Measurements from ENCODE around the gene LZTFL1.

The LZTFL1 gene, protein sequence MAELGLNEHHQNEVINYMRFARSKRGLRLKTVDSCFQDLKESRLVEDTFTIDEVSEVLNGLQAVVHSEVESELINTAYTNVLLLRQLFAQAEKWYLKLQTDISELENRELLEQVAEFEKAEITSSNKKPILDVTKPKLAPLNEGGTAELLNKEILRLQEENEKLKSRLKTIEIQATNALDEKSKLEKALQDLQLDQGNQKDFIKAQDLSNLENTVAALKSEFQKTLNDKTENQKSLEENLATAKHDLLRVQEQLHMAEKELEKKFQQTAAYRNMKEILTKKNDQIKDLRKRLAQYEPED

DNA sequence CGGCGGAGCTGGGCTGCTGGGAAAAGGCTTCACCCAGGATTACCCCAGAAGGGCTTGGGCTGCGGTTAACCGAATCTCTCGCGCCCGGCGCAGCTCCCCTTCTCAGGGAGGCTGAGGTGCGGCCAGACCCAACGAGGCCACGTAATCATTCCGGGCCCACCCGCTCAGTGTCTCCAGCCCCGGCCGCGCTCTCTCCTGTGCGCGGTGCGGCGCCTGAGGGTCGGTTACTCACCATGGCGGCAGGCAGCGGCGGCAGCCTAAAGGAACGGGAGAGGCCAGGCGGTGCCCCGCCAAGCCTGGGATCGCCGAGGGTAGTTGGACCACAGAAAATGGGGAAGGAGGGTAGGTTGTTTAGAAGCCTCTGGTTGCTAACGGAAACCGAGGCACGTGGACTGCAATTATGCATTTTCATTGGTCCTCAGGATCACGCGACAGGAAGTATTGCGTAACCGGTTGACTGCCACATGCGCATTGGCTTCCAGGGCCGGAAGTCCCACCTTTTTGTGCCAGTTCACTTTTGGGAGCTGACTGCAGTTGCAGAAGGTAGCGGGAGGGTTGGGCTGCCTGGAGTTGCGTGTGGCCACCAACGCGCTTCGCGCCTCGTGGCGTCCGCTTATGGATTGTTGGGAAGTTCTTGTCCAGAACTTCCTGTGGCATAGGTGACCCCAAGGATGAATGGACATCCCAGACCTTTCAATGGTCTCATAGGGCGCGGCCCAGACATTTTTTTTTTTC lies at the start of gene LZTFL1:
LZTFL1 (minus strand) TSS at position 363 of the 735 bp plus-strand sequence; CDS start at position 235, 128 bp downstream.
- intact Hi-C loops (cut with DNase I) = no loop called here
- peak; percentile 85 to 96 (median 92) for DNase-seq

DNA sequence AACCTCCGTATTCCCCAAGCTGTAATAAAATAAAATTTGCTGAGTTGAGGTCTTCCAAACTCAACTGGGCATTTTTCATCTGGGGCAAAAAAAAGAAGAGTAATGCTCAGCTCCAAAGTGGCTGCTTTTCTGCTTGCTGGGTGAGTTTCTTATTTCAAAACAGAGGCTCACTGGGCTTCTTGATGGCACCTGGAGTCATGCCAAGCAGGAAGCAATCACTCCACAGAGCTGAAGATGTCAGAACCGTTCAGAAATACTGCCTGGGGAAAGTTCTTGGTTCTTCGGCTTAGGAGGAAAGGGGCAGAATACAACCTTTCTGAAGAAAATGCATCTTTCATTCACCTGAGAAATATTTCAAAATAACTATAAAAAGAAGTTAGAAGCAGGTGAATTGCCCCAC lies 48.5 kb upstream of the LZTFL1 start:
- peak in 2 of 42 donors; percentile 8 to 19 for DNase-seq
- intact Hi-C loops (cut with DNase I) = no loop called here

DNA sequence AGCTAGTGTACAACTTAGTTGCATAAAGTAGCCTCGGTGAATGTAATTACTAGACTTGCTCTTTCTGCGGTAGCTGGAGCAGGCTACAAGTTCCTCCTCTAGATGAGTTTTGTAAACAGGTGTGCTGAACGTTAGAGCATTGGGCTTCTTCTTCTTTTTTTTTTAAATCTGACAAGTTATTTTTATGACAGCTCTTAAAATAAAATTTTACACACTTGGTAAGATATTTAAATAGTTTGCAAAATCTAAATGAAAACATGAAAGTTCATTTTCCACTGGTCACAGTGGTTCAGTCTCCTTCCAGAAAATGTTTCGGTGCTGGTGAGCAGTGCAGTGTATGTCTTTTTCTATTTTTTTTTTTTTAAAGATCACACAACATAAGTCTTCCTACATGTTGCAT lies 47.4 kb upstream of the LZTFL1 start:
- no peak for DNase-seq
- intact Hi-C loops (cut with DNase I) = no loop called here

DNA sequence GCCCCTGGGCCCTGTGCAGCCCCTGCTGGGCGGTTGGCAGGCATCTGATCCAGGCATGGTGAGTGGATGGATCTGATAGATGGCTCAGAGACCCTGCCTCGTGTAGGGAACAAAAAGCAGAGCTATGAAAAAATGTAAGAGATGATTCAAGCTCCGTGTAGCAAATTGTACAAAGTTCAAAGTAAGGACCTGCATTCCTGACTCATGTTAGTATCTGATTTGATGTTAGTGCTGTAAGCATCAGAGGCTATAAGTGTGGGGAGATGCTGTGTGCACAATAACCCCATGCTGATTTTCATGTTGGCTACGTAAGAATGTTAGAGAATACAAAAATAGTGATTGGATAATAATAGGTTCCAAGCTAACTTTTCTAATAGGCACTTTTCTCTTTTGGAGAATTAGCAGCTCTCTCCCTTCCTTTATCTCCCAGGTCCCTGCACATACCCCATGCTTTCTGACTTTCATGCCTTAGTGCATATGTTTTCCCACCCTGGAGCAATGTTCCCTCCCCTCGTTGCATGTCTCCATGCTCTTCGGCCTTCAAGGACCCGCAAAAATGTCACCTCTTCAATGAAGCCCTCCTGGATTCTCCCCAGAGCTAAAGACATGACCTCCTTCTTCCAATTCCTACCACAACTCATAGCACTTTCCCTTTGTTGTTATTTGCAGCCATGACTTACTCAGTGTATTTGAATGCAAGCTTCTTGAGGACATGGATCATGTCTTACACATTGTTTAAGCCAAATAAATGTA lies 46.0 kb upstream of the LZTFL1 start:
- intact Hi-C loops (cut with DNase I) = no loop called here
- no peak for DNase-seq

DNA sequence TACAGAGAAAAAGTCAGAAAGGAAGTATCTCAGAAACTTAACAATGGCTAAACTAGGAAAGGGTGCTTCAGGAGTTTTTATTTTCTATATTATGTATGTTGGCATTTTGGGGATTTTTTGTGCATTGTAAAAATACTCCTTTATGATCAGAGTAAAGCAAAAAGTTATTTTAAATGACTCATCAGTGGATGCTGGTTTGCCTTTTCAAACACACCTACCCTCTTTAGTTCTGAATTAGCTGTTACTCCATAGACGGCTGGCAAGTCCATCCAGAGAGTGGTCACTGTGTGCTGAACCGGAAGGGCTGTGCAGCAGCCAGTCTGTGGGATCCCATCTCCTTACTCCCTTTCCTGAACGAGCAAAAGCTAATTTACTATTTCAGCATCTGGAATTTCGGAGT lies 45.4 kb upstream of the LZTFL1 start:
- DNase-seq = no peak
- intact Hi-C loops (cut with DNase I) = no loop called here

DNA sequence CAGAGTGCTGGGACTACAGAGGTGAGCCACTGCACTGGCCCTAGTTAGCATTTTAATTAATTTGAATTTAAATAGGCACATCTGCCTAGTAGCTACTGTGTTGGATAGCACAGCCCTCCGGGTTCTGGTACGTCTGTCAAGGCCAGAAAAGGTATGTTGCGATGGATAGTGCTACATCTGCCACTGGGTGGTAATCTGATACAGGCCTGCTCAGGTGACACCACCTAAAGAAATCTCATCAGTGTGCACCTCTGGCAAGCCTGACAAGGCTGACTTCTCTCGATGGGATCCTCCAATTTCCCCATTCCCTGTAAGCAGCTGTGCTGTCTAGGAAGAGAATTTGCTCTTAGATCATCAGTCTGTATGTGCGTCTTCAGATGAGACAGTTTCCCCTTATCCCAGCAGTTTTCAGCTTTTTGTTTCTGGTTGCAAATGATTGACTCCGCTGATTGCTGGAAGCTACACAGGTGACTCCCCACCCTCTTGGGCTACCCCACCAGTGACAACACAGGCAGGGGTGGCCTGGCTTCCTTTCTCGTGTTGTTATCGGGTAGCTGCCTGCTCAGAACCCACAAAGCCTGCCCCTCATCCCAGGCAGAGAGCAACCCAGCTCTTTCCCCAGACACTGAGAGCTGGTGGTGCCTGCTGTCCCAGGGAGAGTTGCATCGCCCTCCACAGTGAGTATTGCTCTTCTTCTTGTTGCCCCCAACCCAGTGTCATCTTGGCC lies 44.2 kb upstream of the LZTFL1 start, which contains the start of gene CCR9:
CCR9 (plus strand) TSS at position 565 of the 727 bp plus-strand sequence. CDS start 8,391 bp downstream, outside the sequence.
- no peak for DNase-seq

DNA sequence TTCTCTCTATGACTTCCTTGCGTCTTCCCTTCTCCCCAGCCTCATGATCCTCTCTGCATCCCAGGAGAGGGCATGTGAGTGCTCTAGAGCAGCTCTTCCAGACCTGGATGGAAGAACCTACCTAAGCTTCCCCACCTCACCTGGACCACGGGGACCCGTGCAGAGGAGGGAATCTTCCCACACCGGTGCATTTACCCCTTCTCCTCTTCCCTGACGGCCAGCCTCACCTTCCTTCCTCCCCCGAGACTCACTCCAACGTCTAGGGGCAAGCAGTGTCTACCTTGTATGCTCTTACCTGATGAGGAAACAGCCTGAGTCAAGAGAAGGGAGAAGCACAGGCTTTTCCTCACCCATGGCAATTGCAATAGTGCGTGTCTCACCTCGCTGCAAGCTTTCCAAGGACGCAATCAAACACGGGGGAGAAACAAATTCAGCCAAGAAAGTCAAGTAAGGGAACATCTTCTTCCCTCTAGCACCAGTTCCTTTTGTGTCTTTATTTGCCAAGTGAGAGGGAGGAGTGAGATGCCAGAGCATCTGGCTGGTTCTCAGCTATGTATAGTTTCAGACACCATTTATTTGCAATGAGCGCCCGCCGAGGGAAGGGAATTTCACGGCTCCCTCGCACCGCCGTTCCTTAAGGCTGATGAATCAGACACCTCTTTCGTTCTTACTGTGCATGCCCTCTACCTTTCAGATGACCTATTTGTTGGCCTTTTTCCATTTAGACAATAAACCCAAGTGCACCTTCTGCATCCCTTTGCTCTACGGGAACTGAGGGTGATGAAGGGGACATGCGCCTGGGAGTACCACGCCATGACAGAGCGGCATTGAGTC lies 42.7 kb upstream of the LZTFL1 start:
- intact Hi-C loops (cut with DNase I) = no loop called here
- no peak for DNase-seq

More for the DNA sequence above, 44.2 kb upstream of the LZTFL1 start, which contains the start of gene CCR9:
- intact Hi-C loops (cut with DNase I) = no loop called here

DNA sequence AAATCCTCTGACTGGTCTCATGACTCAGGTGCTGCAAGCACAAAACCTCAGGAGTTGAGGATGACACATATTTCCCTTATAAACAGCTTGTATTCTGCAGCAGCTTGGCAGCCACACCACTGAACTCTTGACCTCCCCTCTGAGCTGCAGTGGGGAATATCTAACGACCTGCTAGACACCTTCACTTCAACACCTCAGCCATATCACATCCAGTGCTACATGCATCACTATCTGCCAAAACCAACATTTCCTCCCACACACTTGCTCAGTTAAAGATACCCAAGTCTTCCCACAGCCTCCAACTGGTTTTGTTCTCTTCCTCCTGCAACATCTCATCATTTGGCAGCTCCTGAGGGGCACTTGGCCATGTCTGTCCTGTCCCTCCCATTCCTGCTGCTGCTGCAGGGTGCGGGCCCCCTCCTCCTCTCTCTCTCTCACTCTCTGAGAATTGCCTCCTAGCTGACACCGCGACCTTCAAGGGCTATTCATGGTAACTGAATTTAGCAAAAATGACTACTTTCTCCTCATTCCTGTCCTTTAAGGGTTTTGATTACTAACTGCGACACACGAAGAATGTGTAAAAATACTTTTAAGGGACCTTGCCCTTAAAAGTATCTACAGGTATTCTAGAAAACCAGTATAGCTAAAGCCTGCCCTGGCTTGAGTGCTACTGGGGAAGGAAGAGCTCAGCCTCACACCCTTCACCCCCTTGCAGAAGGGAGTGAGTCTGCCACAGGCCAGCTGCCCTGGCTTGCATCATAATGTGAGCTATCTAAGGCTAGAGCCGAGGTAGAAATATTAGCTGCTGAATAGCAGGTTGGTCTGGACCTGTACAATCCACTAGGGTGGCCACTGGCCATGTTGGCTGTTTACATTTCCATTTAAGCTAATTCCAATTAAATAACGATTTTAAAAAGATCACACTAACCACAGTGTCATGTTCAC lies 39.4 kb upstream of the LZTFL1 start:
- intact Hi-C loops (cut with DNase I) = no loop called here
- peak in 4 of 42 donors; percentile 2 to 19 (median 15) for DNase-seq

DNA sequence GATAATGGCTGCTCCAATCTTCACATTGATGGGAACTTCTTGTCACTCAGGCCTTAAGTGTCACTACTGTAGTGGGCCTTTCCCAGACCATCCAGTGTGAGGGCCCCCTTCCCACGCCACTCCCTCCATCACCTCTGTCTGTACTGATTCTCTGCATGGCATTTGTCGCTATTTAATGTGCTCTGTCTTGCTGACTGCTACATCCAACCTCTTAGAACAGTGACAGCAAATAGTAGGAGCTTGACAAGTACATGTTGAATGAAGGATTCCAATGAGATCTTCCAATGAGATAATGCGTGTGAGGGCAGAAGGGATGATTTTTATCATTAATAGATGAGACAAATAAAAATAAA lies 38.8 kb upstream of the LZTFL1 start:
- DNase-seq = no peak
- intact Hi-C loops (cut with DNase I) = no loop called here

DNA sequence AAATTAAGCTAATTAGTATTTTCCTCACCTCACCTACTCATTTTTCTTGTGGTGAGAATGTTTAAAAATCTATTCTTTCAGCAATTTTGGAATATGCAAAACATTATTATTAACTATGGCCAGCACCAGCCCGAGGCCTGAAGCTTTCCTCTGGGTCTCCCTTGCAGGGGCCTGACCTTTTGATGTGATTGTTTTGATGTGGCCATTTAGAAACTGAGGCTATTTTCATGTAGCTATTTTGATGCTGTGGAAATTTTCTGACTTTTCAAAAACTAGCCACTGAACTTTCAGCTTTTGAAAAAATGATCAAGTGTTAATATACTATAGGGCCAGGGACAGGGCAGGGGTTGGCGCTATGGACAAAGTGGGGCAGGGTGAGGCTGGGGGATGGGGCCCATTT lies 36.2 kb upstream of the LZTFL1 start:
- intact Hi-C loops (cut with DNase I) = no loop called here

DNA sequence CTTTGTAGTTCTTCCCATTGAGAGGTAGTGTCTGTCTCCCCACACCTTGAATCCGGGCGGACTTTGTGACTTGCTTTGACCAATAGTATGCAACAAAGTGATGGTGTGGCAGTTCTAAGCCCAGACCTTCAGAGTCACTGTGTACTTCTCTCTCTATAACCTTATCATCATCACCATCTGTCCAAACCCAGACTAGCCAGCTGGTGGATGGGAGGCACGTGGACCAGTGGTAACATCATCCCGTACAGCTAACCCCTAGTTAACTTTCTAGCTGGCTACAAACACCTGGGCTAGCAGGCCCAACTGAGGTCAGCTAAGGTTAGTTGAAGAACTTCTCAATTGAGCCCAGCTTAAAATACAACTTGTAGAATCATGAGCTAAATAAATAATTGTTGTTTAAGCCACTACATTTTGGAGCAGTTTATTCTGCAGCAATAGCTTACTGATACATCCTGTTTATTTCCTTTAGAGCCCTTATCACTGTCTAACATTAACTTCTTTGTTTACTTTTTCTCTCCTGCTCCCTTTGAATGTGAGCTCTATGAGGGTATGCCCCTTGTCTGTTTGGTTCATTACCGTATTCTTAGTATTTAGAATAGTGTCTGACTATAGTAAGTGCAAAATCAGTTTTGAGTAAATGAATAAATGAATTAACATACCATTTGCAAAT lies 32.9 kb upstream of the LZTFL1 start:
- DNase-seq = no peak
- intact Hi-C loops (cut with DNase I) = no loop called here

More for the DNA sequence above, 36.2 kb upstream of the LZTFL1 start:
- DNase-seq = no peak

DNA sequence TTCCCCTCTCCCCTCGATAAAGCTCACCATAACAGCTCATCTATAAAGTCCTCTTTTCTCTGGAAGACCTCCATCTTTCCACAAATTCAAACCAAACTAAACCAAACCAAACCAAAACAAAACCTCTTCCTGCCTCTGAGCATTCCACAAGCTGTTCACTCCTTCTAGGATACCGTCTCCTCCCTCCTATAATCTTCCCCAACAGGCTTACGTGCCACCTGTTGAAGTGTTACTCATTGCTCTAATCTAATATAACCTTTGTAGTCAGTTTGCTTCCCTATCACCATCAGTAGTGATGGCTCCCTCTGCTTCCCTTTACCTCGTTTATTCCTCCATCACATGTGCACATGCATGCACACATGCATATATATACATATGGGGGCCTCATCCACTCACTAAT lies 31.7 kb upstream of the LZTFL1 start:
- intact Hi-C loops (cut with DNase I) = no loop called here
- no peak for DNase-seq

DNA sequence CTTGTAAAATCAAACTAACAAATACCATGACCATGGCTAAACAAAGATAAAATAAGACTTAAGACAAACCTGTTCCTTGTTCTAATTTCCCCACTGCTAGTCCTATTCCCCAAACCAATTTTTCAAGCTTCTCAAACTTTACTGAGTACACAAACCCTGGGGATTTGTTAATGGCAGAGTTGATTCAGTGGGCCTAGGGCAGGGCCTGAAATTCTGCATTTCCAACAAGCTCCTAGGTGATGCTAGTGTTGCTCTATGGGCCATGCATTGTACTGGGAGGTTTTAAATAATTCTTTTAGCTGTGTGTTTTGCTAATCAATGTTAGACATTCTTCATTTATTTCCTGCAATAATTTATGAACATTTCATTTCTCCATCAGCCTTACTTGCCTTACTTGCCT lies 31.1 kb upstream of the LZTFL1 start:
- DNase-seq = no peak
- intact Hi-C loops (cut with DNase I) = no loop called here

DNA sequence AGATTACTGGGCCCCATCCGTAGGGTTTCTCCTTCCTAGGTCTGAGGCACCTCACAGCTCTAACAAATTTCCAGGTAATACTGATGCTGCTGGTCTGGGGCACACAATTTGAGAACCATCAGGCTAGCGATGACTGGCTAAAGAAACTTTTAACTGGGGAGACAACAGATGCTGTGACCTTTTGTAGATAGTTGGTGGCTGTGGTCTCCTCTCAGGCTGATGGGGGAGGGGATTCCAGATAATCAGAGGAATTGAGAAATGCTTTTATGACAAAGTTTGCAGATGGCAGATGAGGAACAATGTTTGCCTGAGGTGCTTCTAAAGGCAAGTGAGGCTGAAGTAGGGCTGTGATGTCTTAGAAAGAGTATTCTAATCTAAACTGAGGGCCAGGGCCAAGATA lies 30.6 kb upstream of the LZTFL1 start:
- intact Hi-C loops (cut with DNase I) = no loop called here
- no peak for DNase-seq

DNA sequence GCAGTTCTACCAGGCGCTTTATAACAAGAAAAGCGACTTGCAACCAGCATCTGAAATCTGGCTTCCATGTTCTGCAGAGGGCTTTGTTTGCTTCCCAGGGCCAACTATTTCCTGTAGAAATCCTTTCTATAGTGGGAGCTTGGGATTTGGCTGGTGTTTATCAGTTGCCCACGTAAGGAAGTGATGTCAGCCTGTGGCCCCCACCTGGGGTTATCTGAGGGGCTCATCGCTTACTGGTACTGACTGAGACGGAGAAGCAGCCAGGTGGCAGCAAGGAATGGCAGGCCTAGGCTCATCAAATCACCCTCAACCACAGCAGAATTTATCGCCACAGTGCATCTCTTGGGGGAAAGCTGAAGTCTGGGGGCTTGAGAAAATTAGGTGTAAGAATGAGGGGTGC lies 29.9 kb upstream of the LZTFL1 start:
- DNase-seq = no peak
- intact Hi-C loops (cut with DNase I) = no loop called here

DNA sequence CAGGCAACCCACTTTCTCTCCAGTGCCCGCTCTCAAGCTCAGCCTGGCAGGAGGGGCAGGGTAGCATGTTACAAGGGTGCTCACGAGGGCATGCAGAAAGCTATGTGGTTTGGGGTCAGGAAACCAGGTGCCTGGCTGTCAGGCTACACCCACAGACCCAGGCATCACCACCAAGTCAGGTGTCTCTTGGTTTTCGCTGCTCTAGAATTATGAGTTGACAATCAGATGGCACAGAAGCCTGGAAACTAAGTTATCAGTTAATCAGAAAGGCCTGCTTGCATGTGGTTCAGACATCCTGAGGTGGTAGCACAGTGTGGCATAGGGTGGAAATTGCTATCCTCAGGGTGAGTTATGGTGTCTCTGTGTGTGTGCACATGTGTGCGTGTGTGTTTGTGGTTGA lies 28.2 kb upstream of the LZTFL1 start:
- intact Hi-C loops (cut with DNase I) = no loop called here
- DNase-seq = no peak

DNA sequence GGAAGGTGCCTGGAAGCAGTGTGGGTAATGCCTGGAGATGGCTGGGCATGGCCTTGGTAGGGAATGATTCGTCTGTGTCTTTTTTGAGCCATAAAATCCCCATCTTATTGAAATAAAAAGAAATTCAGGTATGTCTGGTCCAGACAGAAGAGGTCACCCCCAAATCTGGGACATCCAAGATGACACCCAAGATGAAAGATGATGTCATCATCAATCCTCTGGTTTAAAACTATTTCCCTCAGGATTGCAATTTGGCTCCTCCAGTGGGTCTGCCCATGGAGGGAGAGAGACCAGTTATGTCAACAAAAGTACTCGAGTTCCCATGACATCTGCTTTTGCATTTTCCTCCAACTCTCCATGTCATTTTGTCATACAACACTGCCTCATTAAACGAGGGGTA lies 27.7 kb upstream of the LZTFL1 start:
- intact Hi-C loops (cut with DNase I) = no loop called here
- DNase-seq = no peak
